ENCODE results near the gene PELO. TPM values are rescaled to one million over a fixed set of nuclear protein-coding genes. Genes with fewer than 3 reads are reported as not detected.

The PELO gene
- total RNA-seq, 2 donors from 2014 or later = 10.2 to 14.9 TPM

DNA sequence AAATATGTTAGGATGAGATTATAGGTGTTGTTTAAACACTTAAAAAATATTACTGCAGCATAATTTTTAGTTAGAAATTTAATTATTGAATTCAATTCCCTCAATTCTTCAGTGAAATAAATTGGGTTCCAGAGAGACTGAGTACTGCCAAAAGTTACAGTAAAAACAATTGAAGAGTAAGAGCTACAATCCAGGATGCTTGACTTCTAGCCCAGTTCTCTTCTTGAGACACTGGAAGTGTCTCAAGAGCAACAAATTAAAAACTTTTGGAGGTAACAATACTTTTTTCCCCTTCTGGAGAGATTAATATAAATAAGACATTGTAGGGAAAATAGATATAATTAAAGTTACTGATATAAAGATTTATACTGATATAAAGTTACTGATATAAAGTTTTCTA is 8.3 kb downstream of the PELO start:
- H3K4me1 ChIP-seq (ENCODE audit: control insufficient read depth, insufficient read depth, low read length) = no peaks in the 10 kb centered on the region
- no peak for DNase-seq
- H3K4me1 Mint-ChIP-seq = peaks cover 26% of the 10 kb centered on the region
- TF ChIP-seq, protein P1, sequence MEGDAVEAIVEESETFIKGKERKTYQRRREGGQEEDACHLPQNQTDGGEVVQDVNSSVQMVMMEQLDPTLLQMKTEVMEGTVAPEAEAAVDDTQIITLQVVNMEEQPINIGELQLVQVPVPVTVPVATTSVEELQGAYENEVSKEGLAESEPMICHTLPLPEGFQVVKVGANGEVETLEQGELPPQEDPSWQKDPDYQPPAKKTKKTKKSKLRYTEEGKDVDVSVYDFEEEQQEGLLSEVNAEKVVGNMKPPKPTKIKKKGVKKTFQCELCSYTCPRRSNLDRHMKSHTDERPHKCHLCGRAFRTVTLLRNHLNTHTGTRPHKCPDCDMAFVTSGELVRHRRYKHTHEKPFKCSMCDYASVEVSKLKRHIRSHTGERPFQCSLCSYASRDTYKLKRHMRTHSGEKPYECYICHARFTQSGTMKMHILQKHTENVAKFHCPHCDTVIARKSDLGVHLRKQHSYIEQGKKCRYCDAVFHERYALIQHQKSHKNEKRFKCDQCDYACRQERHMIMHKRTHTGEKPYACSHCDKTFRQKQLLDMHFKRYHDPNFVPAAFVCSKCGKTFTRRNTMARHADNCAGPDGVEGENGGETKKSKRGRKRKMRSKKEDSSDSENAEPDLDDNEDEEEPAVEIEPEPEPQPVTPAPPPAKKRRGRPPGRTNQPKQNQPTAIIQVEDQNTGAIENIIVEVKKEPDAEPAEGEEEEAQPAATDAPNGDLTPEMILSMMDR (conservative IDR thresholded peaks at IDR 0.05) = no peak
- H3K27me3 ChIP-seq (ENCODE audit: control insufficient read depth, insufficient read depth, low read length, poor library complexity, severe bottlenecking) = no peaks in the 10 kb centered on the region
- no peaks in the 10 kb centered on the region for H3K9me3 Mint-ChIP-seq
- no peaks in the 10 kb centered on the region for H3K27me3 Mint-ChIP-seq (ENCODE audit: insufficient read depth)
- no peak overlapping the region for H3K4me3 ChIP-seq (ENCODE audit: low read length)
- H3K36me3 ChIP-seq (ENCODE audit: control insufficient read depth, insufficient read depth, low read length) = no peaks in the 10 kb centered on the region
- no peaks in the 10 kb centered on the region for H3K36me3 Mint-ChIP-seq (ENCODE audit: low read depth)
- no peak overlapping the region for H3K4me3 Mint-ChIP-seq
- H3K27ac ChIP-seq (ENCODE audit: low read depth, low read length) = no peak overlapping the region
- H3K9ac ChIP-seq (ENCODE audit: extremely low read depth, low read length, poor library complexity, severe bottlenecking) = no peak overlapping the region
- no peaks in the 10 kb centered on the region for H3K9me3 ChIP-seq (ENCODE audit: control insufficient read depth, low read length)
- H3K27ac Mint-ChIP-seq = no peak overlapping the region

DNA sequence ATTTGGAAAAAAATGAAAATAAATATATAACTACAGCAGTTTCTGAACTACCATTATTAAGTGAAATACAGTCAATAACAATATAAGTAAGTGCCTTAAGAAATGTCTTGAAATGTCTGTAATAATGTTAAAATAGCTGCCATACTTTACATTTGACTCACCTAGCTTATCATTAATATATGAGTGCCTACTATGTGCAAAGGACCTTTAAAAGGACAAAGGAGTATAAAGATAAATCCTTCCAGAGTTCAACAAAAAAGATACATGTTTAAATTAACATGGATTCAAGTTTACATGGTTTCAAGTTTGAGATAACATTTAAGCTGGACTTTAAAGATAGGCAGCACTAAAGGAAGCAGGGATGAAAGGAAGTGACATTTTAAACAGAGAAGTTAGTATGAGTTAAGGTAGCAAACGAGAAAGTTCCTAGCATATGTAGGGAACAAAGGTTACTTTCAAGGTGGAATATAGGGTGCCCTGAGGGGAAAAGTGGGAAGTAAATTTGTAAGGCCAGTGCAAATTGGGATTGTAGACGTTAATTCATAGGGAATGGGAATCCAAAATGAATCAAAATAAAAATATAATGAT is 8.9 kb downstream of the PELO start:
- no peak for DNase-seq
- H3K9ac ChIP-seq (ENCODE audit: extremely low read depth, low read length, poor library complexity, severe bottlenecking) = no peak overlapping the region
- no peaks in the 10 kb centered on the region for H3K4me1 ChIP-seq (ENCODE audit: control insufficient read depth, insufficient read depth, low read length)
- WGBS, 2 experiments (ENCODE audit: insufficient coverage in 1 of 2, insufficient read length in 1 of 2) = 84 to 100% methylated on average over 1 to 2 of the region's 2 CpGs
- H3K27ac ChIP-seq (ENCODE audit: low read depth, low read length) = no peak overlapping the region
- H3K4me3 ChIP-seq (ENCODE audit: low read length) = no peak overlapping the region
- H3K9me3 Mint-ChIP-seq = no peaks in the 10 kb centered on the region
- TF ChIP-seq, protein P1 (conservative IDR thresholded peaks at IDR 0.05) = no peak
- no peaks in the 10 kb centered on the region for H3K9me3 ChIP-seq (ENCODE audit: control insufficient read depth, low read length)
- no peaks in the 10 kb centered on the region for H3K27me3 Mint-ChIP-seq (ENCODE audit: insufficient read depth)
- H3K27me3 ChIP-seq (ENCODE audit: control insufficient read depth, insufficient read depth, low read length, poor library complexity, severe bottlenecking) = no peaks in the 10 kb centered on the region
- H3K27ac Mint-ChIP-seq = no peak overlapping the region
- no peak overlapping the region for H3K4me3 Mint-ChIP-seq
- H3K36me3 ChIP-seq (ENCODE audit: control insufficient read depth, insufficient read depth, low read length) = no peaks in the 10 kb centered on the region
- peaks cover 31% of the 10 kb centered on the region for H3K4me1 Mint-ChIP-seq
- H3K36me3 Mint-ChIP-seq (ENCODE audit: low read depth) = peaks cover 4% of the 10 kb centered on the region

DNA sequence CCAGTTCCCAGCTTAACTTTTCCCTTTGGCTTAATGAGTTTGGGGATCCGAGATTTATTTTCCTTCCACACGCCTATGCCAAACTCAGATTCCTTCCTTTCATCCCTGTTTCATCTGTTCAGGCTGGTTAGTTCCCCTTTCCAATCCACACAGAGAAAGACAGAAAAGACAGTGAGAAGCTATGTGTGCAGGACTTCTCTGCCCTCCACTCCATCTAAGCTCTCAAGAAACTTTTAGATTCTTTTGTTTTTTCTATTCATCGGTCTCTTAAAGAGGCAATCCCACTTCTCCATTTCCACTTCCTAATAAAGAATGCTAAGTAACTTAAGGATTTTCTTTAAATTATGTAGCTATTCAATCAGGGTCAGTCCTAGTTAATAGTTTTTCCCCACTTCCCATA is 11.2 kb downstream of the PELO start:
- Histone ChIP-seq H3K27ac (ENCODE audit: low read depth, low read length) (peak overlapping the region; percentile 92), H3K9ac (ENCODE audit: extremely low read depth, low read length, poor library complexity, severe bottlenecking) (peak overlapping the region; percentile 90), H3K27me3 (ENCODE audit: control insufficient read depth, insufficient read depth, low read length, poor library complexity, severe bottlenecking) (no peaks in the 10 kb centered on the region), H3K36me3 (ENCODE audit: control insufficient read depth, insufficient read depth, low read length) (no peaks in the 10 kb centered on the region), H3K9me3 (ENCODE audit: control insufficient read depth, low read length) (no peaks in the 10 kb centered on the region), H3K4me1 (ENCODE audit: control insufficient read depth, insufficient read depth, low read length) (peaks cover 3% of the 10 kb centered on the region), H3K4me3 (ENCODE audit: low read length) (peak overlapping the region; percentile 99)
- Mint-ChIP-seq H3K9me3 (no peaks in the 10 kb centered on the region), H3K27me3 (ENCODE audit: insufficient read depth) (no peaks in the 10 kb centered on the region), H3K36me3 (ENCODE audit: low read depth) (peaks cover 6% of the 10 kb centered on the region), H3K4me1 (peaks cover 33% of the 10 kb centered on the region), H3K4me3 (peak overlapping the region; percentile 83), H3K27ac (peak overlapping the region; percentile 98)
- no peak for DNase-seq
- TF ChIP-seq, protein P1 (conservative IDR thresholded peaks at IDR 0.05) = no peak
- WGBS, 2 experiments (ENCODE audit: insufficient coverage in 1 of 2, insufficient read length in 1 of 2) = 30 to 50% methylated on average over 2 to 3 of the region's 3 CpGs
